Activated CD4-positive, alpha-beta T cell treated with anti-CD3 and anti-CD28 coated beads, Interleukin-2, amount 10 ng/mL, durations not matched to agents 7 days and 5 days (primary cell): ENCODE results near the gene CRHR1. TPM values are rescaled to one million over a fixed set of nuclear protein-coding genes. Genes with fewer than 3 reads are reported as not detected.

Source experiments
- CTCF ChIA-PET: fragments of 350-600 bp; sonication (Branson Sonifier 250); formaldehyde crosslinking; loops from one replicate; lab custom pipeline; 2021; ENCODE audit warnings: antibody characterized with exemption; lab: Charles Lee
- POLR2A ChIA-PET: fragments of 350-600 bp; sonication (Branson Sonifier 250); formaldehyde crosslinking; loops from one replicate; lab custom pipeline; 2021; ENCODE audit warnings: antibody characterized with exemption; lab: Charles Lee
- DNase-seq: peaks from one replicate; pipeline ENCODE4 v3.0.0-alpha.2; 2020
- H3K27ac Mint-ChIP-seq: one replicate; pipeline ENCODE4 v1.8.0; 2021; ENCODE audit warnings: mild to moderate bottlenecking, moderate library complexity, mixed read lengths
- H3K27me3 Mint-ChIP-seq: one replicate; pipeline ENCODE4 v1.8.0; 2021; ENCODE audit warnings: mixed read lengths
- H3K36me3 Mint-ChIP-seq: one replicate; pipeline ENCODE4 v1.8.0; 2021; ENCODE audit warnings: low read depth, mixed read lengths
- H3K4me1 Mint-ChIP-seq: one replicate; pipeline ENCODE4 v1.8.0; 2021; ENCODE audit warnings: mixed read lengths
- H3K4me3 Mint-ChIP-seq: one replicate; pipeline ENCODE4 v1.8.0; 2021; ENCODE audit warnings: mild to moderate bottlenecking, moderate library complexity, mixed read lengths
- H3K9me3 Mint-ChIP-seq: one replicate; pipeline ENCODE4 v1.8.0; 2021; ENCODE audit warnings: mixed read lengths
- total RNA-seq, 2 experiments: library from RNA; stranded (reverse); gene quantifications; one replicate each; pipeline ENCODE4 v1.2.3, GENCODE V29; 2021

The CRHR1 gene
- total RNA-seq, 2 experiments from 2014 or later, result not detected

- Mint-ChIP-seq H3K4me3 (no peak overlapping the region), H3K27ac (no peak overlapping the region), H3K27me3 (peaks cover 9% of the 10 kb centered on the region), H3K9me3 (no peaks in the 10 kb centered on the region), H3K4me1 (peaks cover 6% of the 10 kb centered on the region), H3K36me3 (no peaks in the 10 kb centered on the region)
- DNase-seq, result no peak
- CTCF ChIA-PET, result interaction anchor here (0.8 kb wide), 1 partner anchor 13 kb away, joined by 3 read pairs; no protein-coding TSS in a partner anchor
- POLR2A ChIA-PET, result no interaction called here
Observed at GRCh38 chr17:45847747-45848146, 63.6 kb downstream of the CRHR1 start.

GRCh38 chr17:45848405-45848804, 64.3 kb downstream of the CRHR1 start:
- Mint-ChIP-seq H3K27ac (no peak overlapping the region), H3K27me3 (peaks cover 9% of the 10 kb centered on the region), H3K4me3 (no peak overlapping the region), H3K4me1 (peaks cover 7% of the 10 kb centered on the region), H3K36me3 (no peaks in the 10 kb centered on the region), H3K9me3 (no peaks in the 10 kb centered on the region)
- CTCF ChIA-PET, result no interaction called here
- POLR2A ChIA-PET, result no interaction called here
- no peak for DNase-seq

GRCh38 chr17:45848868-45849535, 64.9 kb downstream of the CRHR1 start:
- Mint-ChIP-seq H3K27ac (no peak overlapping the region), H3K4me1 (peaks cover 7% of the 10 kb centered on the region), H3K4me3 (no peak overlapping the region), H3K27me3 (peaks cover 9% of the 10 kb centered on the region), H3K9me3 (no peaks in the 10 kb centered on the region), H3K36me3 (no peaks in the 10 kb centered on the region)
- ChIA-PET POLR2A (no interaction called here), CTCF (interaction anchor here (1.2 kb wide), 1 partner anchor 18 kb away, joined by 3 read pairs; no protein-coding TSS in a partner anchor)
- no peak for DNase-seq

GRCh38 chr17:45849536-45849990, 65.4 kb downstream of the CRHR1 start:
- no peak for DNase-seq
- POLR2A ChIA-PET, result no interaction called here
- Mint-ChIP-seq H3K27me3 (peaks cover 9% of the 10 kb centered on the region), H3K9me3 (no peaks in the 10 kb centered on the region), H3K36me3 (no peaks in the 10 kb centered on the region), H3K4me1 (peaks cover 7% of the 10 kb centered on the region), H3K4me3 (no peak overlapping the region), H3K27ac (no peak overlapping the region)
- CTCF ChIA-PET, result interaction anchor here (1.2 kb wide), 1 partner anchor 19 kb away, joined by 3 read pairs; no protein-coding TSS in a partner anchor

GRCh38 chr17:45850011-45850410, 65.9 kb downstream of the CRHR1 start:
- H3K27me3 Mint-ChIP-seq, result peaks cover 9% of the 10 kb centered on the region
- POLR2A ChIA-PET, result no interaction called here
- no peak for DNase-seq
- CTCF ChIA-PET, result interaction anchor here (0.6 to 1.2 kb wide), 2 partner anchors 19 to 755 kb away, joined by 3 to 4 read pairs; no protein-coding TSS in a partner anchor
- H3K27ac Mint-ChIP-seq, result no peak overlapping the region
- H3K4me1 Mint-ChIP-seq, result peaks cover 7% of the 10 kb centered on the region
- H3K36me3 Mint-ChIP-seq, result no peaks in the 10 kb centered on the region
- H3K4me3 Mint-ChIP-seq, result no peak overlapping the region
- H3K9me3 Mint-ChIP-seq, result no peaks in the 10 kb centered on the region

DNA sequence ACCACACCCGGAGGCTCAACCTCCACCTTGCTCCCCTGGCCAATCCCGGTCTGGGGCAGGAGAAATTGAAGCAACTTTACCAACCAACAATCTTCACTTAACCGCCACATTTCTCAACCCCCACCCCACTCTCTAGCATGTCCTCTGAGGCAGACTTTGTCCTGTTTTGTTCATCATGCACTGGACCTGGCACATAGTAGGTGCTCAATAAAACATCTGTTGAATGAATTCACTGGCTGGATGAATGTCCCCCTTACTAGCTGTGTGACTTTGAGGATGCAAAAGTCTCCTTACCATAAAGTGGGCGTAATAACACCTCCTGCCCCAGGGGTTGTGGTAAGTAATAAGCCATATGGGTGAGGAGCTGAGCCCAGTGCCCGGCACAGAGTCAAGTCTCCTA, 66.3 kb downstream of the CRHR1 start:
- H3K4me3 Mint-ChIP-seq, result no peak overlapping the region
- H3K9me3 Mint-ChIP-seq, result no peaks in the 10 kb centered on the region
- peaks cover 9% of the 10 kb centered on the region for H3K27me3 Mint-ChIP-seq
- H3K4me1 Mint-ChIP-seq, result peaks cover 7% of the 10 kb centered on the region
- POLR2A ChIA-PET, result no interaction called here
- H3K36me3 Mint-ChIP-seq, result no peaks in the 10 kb centered on the region
- H3K27ac Mint-ChIP-seq, result no peak overlapping the region
- CTCF ChIA-PET, result interaction anchor here (0.6 to 2.3 kb wide), 2 partner anchors 11 to 756 kb away, joined by 4 to 6 read pairs; no protein-coding TSS in a partner anchor
- DNase-seq, result no peak

- H3K36me3 Mint-ChIP-seq, result no peaks in the 10 kb centered on the region
- POLR2A ChIA-PET, result no interaction called here
- DNase-seq, result no peak
- H3K27ac Mint-ChIP-seq, result no peak overlapping the region
- no peaks in the 10 kb centered on the region for H3K9me3 Mint-ChIP-seq
- peaks cover 7% of the 10 kb centered on the region for H3K4me1 Mint-ChIP-seq
- CTCF ChIA-PET, result interaction anchor here (0.6 to 2.3 kb wide), 2 partner anchors 12 to 104 kb away, joined by 3 to 6 read pairs; no protein-coding TSS in a partner anchor
- H3K4me3 Mint-ChIP-seq, result no peak overlapping the region
- peaks cover 9% of the 10 kb centered on the region for H3K27me3 Mint-ChIP-seq
Observed at GRCh38 chr17:45851022-45851421, 66.9 kb downstream of the CRHR1 start.

DNA sequence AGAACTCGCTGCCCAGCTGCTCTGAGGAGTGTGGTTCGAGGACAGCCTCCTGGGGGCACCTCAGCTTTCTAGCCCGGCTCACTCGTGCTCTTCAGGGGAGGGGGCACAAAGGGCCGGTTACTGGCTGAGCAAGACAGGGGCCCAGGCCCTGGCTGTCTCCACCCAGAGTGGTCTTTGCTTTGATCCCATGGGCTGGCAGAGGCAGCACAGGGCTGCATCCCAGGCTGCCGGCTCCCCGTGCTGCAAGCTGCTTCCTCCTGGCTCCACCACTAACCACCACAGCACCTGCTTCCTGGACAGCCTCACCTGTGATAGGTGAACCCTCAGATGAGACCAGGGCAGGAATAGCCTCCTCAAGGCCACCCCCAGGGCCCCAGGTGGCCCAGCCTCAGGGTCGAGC, 67.3 kb downstream of the CRHR1 start:
- H3K36me3 Mint-ChIP-seq, result no peaks in the 10 kb centered on the region
- H3K4me3 Mint-ChIP-seq, result no peak overlapping the region
- H3K27ac Mint-ChIP-seq, result no peak overlapping the region
- H3K27me3 Mint-ChIP-seq, result peaks cover 9% of the 10 kb centered on the region
- no peak for DNase-seq
- CTCF ChIA-PET, result interaction anchor here (0.6 to 2.3 kb wide), 5 partner anchors 12 to 203 kb away, joined by 3 to 6 read pairs (median 3); no protein-coding TSS in a partner anchor
- H3K9me3 Mint-ChIP-seq, result no peaks in the 10 kb centered on the region
- peaks cover 7% of the 10 kb centered on the region for H3K4me1 Mint-ChIP-seq
- POLR2A ChIA-PET, result no interaction called here

DNA sequence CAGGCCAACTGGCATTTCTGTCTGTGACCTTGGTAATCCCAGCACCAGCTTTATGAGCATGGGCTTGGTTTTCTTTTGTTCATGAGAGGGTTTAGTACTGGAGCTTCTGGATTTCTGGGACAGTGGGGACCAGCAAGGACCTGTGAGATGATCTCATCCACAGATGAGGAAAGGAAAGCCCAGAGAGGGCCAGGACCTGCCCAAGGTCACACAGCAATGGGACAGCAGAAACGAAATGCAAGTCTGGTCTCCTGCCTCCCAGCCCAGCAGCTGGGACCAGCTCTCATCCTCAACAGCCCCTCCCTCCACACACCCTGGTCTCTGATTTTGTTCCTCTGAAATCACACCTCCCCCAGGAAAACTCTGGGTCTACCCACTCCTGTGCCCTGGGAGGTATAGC, 67.8 kb downstream of the CRHR1 start:
- no peak overlapping the region for H3K27ac Mint-ChIP-seq
- H3K4me1 Mint-ChIP-seq, result peaks cover 7% of the 10 kb centered on the region
- H3K9me3 Mint-ChIP-seq, result no peaks in the 10 kb centered on the region
- H3K36me3 Mint-ChIP-seq, result no peaks in the 10 kb centered on the region
- H3K4me3 Mint-ChIP-seq, result no peak overlapping the region
- CTCF ChIA-PET, result interaction anchor here (0.6 to 2.3 kb wide), 6 partner anchors 12 to 203 kb away, joined by 3 to 6 read pairs (median 3); no protein-coding TSS in a partner anchor
- DNase-seq, result no peak
- POLR2A ChIA-PET, result no interaction called here
- H3K27me3 Mint-ChIP-seq, result peaks cover 9% of the 10 kb centered on the region

DNA sequence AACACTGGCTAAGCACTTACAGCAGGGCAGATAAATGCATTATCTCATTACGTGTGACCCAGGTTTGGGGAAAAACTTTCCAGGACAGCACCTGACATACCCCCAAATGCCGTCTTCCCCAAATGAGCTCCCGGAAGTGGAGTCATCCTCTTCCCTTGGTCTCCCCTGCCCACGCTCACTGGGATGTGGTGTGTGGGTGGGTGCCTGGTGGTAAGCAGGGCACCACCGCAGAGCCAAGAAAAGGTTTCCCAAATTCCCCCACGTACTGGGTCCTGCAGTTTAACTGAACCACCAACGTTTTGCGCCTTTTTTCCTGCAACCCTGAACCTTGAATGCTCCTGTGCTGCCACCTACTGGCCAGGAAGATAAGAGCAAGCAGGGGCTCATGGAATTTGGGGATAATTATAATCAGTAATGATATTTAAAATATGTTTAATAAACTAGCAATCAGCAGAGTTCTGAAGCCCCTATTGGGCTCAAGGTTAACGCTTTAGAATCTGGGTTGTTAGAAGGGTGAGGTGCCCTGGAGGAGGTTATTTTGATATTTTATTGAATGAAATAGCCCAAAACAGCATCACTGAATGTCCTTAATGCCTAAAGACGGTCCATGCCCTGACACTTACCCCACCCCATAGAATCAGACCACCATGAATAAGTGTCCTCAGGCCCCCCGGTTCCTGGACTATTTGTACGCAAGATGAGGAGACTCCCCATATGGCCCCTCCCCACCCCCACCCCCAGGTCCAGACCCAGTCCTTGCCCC, 68.6 kb downstream of the CRHR1 start:
- peak; percentile 62 for DNase-seq
- H3K4me1 Mint-ChIP-seq, result peaks cover 7% of the 10 kb centered on the region
- H3K36me3 Mint-ChIP-seq, result no peaks in the 10 kb centered on the region
- CTCF ChIA-PET, result interaction anchor here (0.8 to 2.3 kb wide), 4 partner anchors 11 to 204 kb away, joined by 3 to 6 read pairs (median 4); no protein-coding TSS in a partner anchor
- H3K27ac Mint-ChIP-seq, result no peak overlapping the region
- no peaks in the 10 kb centered on the region for H3K9me3 Mint-ChIP-seq
- H3K27me3 Mint-ChIP-seq, result peaks cover 9% of the 10 kb centered on the region
- POLR2A ChIA-PET, result no interaction called here
- H3K4me3 Mint-ChIP-seq, result no peak overlapping the region

DNA sequence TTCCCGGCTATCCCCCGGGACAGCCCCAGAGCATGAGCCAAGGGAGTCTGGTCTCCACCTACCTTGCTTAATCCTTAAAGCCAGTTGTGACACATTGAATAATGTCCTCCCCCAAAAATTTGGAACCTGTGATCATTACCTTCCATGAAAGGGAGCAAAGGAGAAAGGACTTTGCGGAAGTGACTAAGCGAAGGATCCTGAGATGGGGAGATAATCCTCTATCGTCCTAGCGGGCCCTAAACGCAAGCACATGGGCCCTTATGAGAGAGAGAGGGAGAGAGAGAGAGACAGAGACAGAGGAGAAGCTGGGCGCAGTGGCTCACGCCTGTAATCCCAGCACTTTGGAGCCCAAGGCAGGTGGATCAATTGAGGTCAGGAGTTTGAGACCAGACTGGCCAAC, 70.1 kb downstream of the CRHR1 start:
- ChIA-PET CTCF (interaction anchor here (0.7 to 1.1 kb wide), 2 partner anchors 13 to 188 kb away, joined by 3 to 4 read pairs; no protein-coding TSS in a partner anchor), POLR2A (no interaction called here)
- H3K36me3 Mint-ChIP-seq, result no peaks in the 10 kb centered on the region
- no peak overlapping the region for H3K4me3 Mint-ChIP-seq
- peaks cover 13% of the 10 kb centered on the region for H3K27me3 Mint-ChIP-seq
- peaks cover 7% of the 10 kb centered on the region for H3K4me1 Mint-ChIP-seq
- H3K9me3 Mint-ChIP-seq, result no peaks in the 10 kb centered on the region
- DNase-seq, result no peak
- H3K27ac Mint-ChIP-seq, result no peak overlapping the region

DNA sequence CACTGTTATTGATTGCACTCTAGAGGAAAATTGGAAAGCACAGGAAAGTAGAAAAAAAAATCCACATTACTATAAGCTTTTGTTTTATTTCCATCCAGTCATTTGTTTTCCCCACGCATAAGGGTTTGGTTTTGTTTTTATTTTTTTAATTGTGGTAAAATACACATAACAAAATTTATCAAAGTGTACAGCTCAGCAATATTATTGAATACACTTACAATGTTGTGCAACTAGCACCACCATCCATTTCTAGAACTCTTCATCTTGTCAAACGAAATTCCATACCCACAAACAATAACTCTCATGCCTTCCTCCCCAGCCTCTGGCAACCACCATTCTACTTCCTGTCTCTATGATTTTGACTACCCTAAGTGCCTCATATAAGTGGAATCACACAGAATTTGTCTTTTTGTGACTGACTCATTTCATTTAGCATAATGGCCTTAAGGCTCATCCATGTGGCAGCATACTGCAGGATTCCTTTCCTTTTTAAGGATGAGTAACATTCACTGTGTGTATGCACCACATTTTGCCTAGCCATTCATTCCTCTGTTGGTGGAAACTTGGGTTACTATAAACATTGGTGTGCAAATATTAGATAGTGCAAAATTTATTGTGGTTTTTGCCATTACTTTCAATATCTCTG, 71.7 kb downstream of the CRHR1 start:
- H3K4me1 Mint-ChIP-seq, result peaks cover 7% of the 10 kb centered on the region
- no peaks in the 10 kb centered on the region for H3K9me3 Mint-ChIP-seq
- peaks cover 16% of the 10 kb centered on the region for H3K27me3 Mint-ChIP-seq
- ChIA-PET CTCF (no interaction called here), POLR2A (no interaction called here)
- DNase-seq, result no peak
- no peak overlapping the region for H3K27ac Mint-ChIP-seq
- H3K36me3 Mint-ChIP-seq, result no peaks in the 10 kb centered on the region
- no peak overlapping the region for H3K4me3 Mint-ChIP-seq
